Left kidney (tissue), 2 donors: ENCODE data around the gene PHOX2B. TPM values are rescaled to one million over a fixed set of nuclear protein-coding genes. Genes with fewer than 3 reads are reported as not detected.
"Not testable (repeated sequence)": the region's sequence is repeated elsewhere in the genome, so short reads cannot be mapped to it uniquely, and the experiment has no call there.

Experiments
- DNase-seq: peaks from one replicate; pipeline ENCODE4 v3.0.0-alpha.2; 2013
- polyA plus RNA-seq: library from polyadenylated mRNA; unstranded; fragments of 120-200 nt; gene quantifications from one replicate; pipeline ENCODE4 v1.2.1, GENCODE V29; 2013; ENCODE audit not compliant: insufficient read length

Gene PHOX2B
- polyA plus RNA-seq, 1 donor, result 0.10 TPM

- no peak for DNase-seq
Observed at GRCh38 chr4:41712425-41712824, 36.1 kb downstream of the PHOX2B start.

- DNase-seq, result not testable (repeated sequence)
Observed at GRCh38 chr4:41711654-41712053, 36.9 kb downstream of the PHOX2B start.

GRCh38 chr4:41709844-41710481 lies 38.6 kb downstream of the PHOX2B start:
- no peak for DNase-seq

GRCh38 chr4:41703785-41704184 lies 44.7 kb downstream of the PHOX2B start:
- DNase-seq, result no peak

GRCh38 chr4:41702770-41703169 lies 45.8 kb downstream of the PHOX2B start:
- DNase-seq, result no peak

DNA sequence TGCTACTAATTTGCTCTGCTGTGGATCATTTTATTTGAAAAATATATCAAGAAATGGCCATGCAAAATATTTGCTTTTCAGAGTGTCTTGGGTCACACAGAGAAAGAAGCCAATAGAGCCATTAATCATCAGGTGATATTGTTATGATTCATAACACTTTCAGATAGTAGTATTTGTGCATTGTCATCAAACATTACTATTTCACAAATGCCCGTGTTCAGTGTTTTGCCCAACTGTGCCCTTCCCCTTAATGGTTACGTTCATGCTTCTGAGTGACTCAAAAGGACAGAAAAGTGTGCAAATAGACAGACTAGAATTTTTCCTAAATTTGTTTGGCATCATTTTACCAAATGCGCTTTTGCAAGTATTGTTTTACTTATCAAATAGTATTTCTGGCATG lies 46.5 kb downstream of the PHOX2B start:
- no peak for DNase-seq

DNA sequence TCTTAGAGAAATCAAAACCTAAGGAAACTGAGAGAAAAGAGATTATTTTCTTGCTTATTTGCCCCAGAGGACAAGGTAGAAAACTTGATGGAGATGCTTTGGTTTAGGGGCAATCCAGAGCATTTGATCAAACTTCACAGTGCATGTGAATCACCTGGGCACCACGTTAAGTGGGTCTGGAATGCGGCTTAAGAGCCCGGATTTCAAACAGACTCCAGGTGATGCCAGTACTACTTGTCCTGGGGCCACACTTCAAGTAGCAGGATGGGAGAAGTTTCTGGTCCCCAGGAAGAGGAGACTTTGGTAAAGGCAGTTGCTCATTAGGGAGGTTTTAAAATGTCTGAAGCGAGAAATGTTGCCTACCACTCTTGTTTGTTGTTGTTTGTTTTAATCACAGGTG lies 51.8 kb downstream of the PHOX2B start:
- DNase-seq, result no peak

DNA sequence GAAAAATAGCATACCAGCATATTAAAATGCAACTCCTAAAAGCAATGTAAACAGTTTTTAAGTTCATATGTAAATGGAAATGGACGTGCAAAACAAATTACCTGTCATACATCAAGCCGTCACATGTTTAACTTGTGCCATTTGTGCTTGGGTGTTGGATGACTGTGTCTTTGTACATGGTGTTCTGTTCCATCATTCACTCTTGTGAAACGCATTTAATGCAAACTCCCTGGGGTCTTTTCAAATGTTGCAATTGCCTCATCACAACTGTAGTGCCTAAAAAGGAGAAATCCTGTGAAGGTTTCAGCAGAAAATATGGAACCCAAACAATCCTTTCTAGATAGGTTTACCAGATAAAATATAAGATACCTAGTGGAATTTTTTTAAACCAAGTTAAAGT lies 52.4 kb downstream of the PHOX2B start:
- no peak for DNase-seq

Other genes starting within 250 kb of the PHOX2B start
- 121 TPM for gene LIMCH1, start 210.6 kb downstream of the PHOX2B start, polyA plus RNA-seq
- 52.7 TPM for gene TMEM33, start 186.7 kb upstream of the PHOX2B start, polyA plus RNA-seq
- 0.42 TPM for gene DCAF4L1, start 233.0 kb upstream of the PHOX2B start, polyA plus RNA-seq
- gene SLC30A9, start 241.8 kb upstream of the PHOX2B start, polyA plus RNA-seq, result 137 TPM